ENCODE results near the gene SNX7. TPM values are rescaled to one million over a fixed set of nuclear protein-coding genes. Genes with fewer than 3 reads are reported as not detected.
A peak's percentile ranks its signal among the peaks of the same experiment; 100 is the strongest.

Gene SNX7
- total and polyA plus RNA-seq, 5 donors from 2014 or later: not detected

GRCh38 chr1:98749152-98749756 lies 87.7 kb downstream of the SNX7 start:
- Mint-ChIP-seq H3K36me3 (no peaks in the 10 kb centered on the region), H3K4me1 (no peaks in the 10 kb centered on the region), H3K9me3 (no peaks in the 10 kb centered on the region), H3K27me3 (peaks cover 12% of the 10 kb centered on the region), H3K27ac (no peak overlapping the region), H3K4me3 (no peak overlapping the region)
- H3K9me3 ChIP-seq (ENCODE audit: control insufficient read depth in 2 of 2, low read length in 2 of 2): no peaks in the 10 kb centered on the region
- no peaks in the 10 kb centered on the region for H3K27me3 ChIP-seq (ENCODE audit: control insufficient read depth, insufficient read depth, low read length)
- ATAC-seq (ENCODE audit: low read depth in 2 of 2) (no peak), DNase-seq (peak in 2 of 3 donors; percentile 20 to 31)
- H3K4me1 ChIP-seq (ENCODE audit: control insufficient read depth, insufficient read depth, low read length, poor library complexity, severe bottlenecking): no peaks in the 10 kb centered on the region
- H3K36me3 ChIP-seq (ENCODE audit: control insufficient read depth, insufficient read depth, low read length): no peaks in the 10 kb centered on the region
- H3K4me3 ChIP-seq (ENCODE audit: low read depth, low read length): no peak overlapping the region
- no peak overlapping the region for H3K27ac ChIP-seq (ENCODE audit: insufficient read depth, low read length, poor library complexity, severe bottlenecking)

GRCh38 chr1:98754176-98754575 lies 92.7 kb downstream of the SNX7 start:
- no peak overlapping the region for H3K4me3 ChIP-seq (ENCODE audit: low read depth, low read length)
- no peak overlapping the region for H3K4me3 Mint-ChIP-seq
- no peak overlapping the region for H3K27ac ChIP-seq (ENCODE audit: insufficient read depth, low read length, poor library complexity, severe bottlenecking)
- no peaks in the 10 kb centered on the region for H3K36me3 Mint-ChIP-seq
- no peaks in the 10 kb centered on the region for H3K9me3 Mint-ChIP-seq
- no peaks in the 10 kb centered on the region for H3K36me3 ChIP-seq (ENCODE audit: control insufficient read depth, insufficient read depth, low read length)
- H3K27me3 Mint-ChIP-seq: peaks cover 5% of the 10 kb centered on the region
- no peak overlapping the region for H3K27ac Mint-ChIP-seq
- ATAC-seq (ENCODE audit: low read depth in 2 of 2) (no peak), DNase-seq (no peak)
- H3K4me1 Mint-ChIP-seq: no peaks in the 10 kb centered on the region
- no peaks in the 10 kb centered on the region for H3K27me3 ChIP-seq (ENCODE audit: control insufficient read depth, insufficient read depth, low read length)
- no peaks in the 10 kb centered on the region for H3K9me3 ChIP-seq (ENCODE audit: control insufficient read depth in 2 of 2, low read length in 2 of 2)
- H3K4me1 ChIP-seq (ENCODE audit: control insufficient read depth, insufficient read depth, low read length, poor library complexity, severe bottlenecking): no peaks in the 10 kb centered on the region

- ATAC-seq (ENCODE audit: low read depth in 2 of 2) (no peak), DNase-seq (no peak)
- Mint-ChIP-seq H3K27ac (no peak overlapping the region), H3K4me1 (peaks cover 0 to 6% (median under 1%) of the 10 kb centered on the region in 4 donors), H3K27me3 (no peaks in the 10 kb centered on the region), H3K36me3 (no peaks in the 10 kb centered on the region), H3K9me3 (no peaks in the 10 kb centered on the region), H3K4me3 (no peak overlapping the region)
- Histone ChIP-seq H3K27ac (ENCODE audit: insufficient read depth, low read length, poor library complexity, severe bottlenecking) (no peak overlapping the region), H3K36me3 (ENCODE audit: control insufficient read depth, insufficient read depth, low read length) (no peaks in the 10 kb centered on the region), H3K4me1 (ENCODE audit: control insufficient read depth, insufficient read depth, low read length, poor library complexity, severe bottlenecking) (no peaks in the 10 kb centered on the region), H3K4me3 (ENCODE audit: low read depth, low read length) (no peak overlapping the region), H3K27me3 (ENCODE audit: control insufficient read depth, insufficient read depth, low read length) (no peaks in the 10 kb centered on the region), H3K9me3 (ENCODE audit: control insufficient read depth in 2 of 2, low read length in 2 of 2) (no peaks in the 10 kb centered on the region)
Observed at GRCh38 chr1:98761219-98761865, 99.8 kb downstream of the SNX7 start.

- ATAC-seq (ENCODE audit: low read depth in 2 of 2): no peak
- H3K4me1 ChIP-seq (ENCODE audit: control insufficient read depth, insufficient read depth, low read length, poor library complexity, severe bottlenecking): no peaks in the 10 kb centered on the region
- H3K27ac ChIP-seq (ENCODE audit: insufficient read depth, low read length, poor library complexity, severe bottlenecking): no peak overlapping the region
- no peaks in the 10 kb centered on the region for H3K27me3 ChIP-seq (ENCODE audit: control insufficient read depth, insufficient read depth, low read length)
- H3K4me1 Mint-ChIP-seq: peaks cover 0 to 6% (median under 1%) of the 10 kb centered on the region in 4 donors
- H3K4me3 ChIP-seq (ENCODE audit: low read depth, low read length): no peak overlapping the region
- DNase-seq: no peak
- H3K9me3 Mint-ChIP-seq: no peaks in the 10 kb centered on the region
- no peak overlapping the region for H3K4me3 Mint-ChIP-seq
- H3K36me3 ChIP-seq (ENCODE audit: control insufficient read depth, insufficient read depth, low read length): no peaks in the 10 kb centered on the region
- no peaks in the 10 kb centered on the region for H3K27me3 Mint-ChIP-seq
- no peak overlapping the region for H3K27ac Mint-ChIP-seq
- no peaks in the 10 kb centered on the region for H3K36me3 Mint-ChIP-seq
- no peaks in the 10 kb centered on the region for H3K9me3 ChIP-seq (ENCODE audit: control insufficient read depth in 2 of 2, low read length in 2 of 2)
Observed at GRCh38 chr1:98763488-98764150, 102.1 kb downstream of the SNX7 start.

GRCh38 chr1:98764485-98764884 lies 103.0 kb downstream of the SNX7 start:
- Mint-ChIP-seq H3K27ac (no peak overlapping the region), H3K36me3 (no peaks in the 10 kb centered on the region), H3K4me3 (no peak overlapping the region)

GRCh38 chr1:98766255-98766654 lies 104.7 kb downstream of the SNX7 start:
- Mint-ChIP-seq H3K27me3 (no peaks in the 10 kb centered on the region), H3K9me3 (no peaks in the 10 kb centered on the region), H3K4me3 (no peak overlapping the region), H3K36me3 (no peaks in the 10 kb centered on the region), H3K27ac (no peak overlapping the region), H3K4me1 (peaks cover 0 to 6% (median under 1%) of the 10 kb centered on the region in 4 donors)
- Histone ChIP-seq H3K27me3 (ENCODE audit: control insufficient read depth, insufficient read depth, low read length) (no peaks in the 10 kb centered on the region), H3K9me3 (ENCODE audit: control insufficient read depth in 2 of 2, low read length in 2 of 2) (no peaks in the 10 kb centered on the region), H3K4me1 (ENCODE audit: control insufficient read depth, insufficient read depth, low read length, poor library complexity, severe bottlenecking) (no peaks in the 10 kb centered on the region), H3K36me3 (ENCODE audit: control insufficient read depth, insufficient read depth, low read length) (no peaks in the 10 kb centered on the region), H3K27ac (ENCODE audit: insufficient read depth, low read length, poor library complexity, severe bottlenecking) (no peak overlapping the region), H3K4me3 (ENCODE audit: low read depth, low read length) (no peak overlapping the region)
- DNase-seq: no peak
- no peak for ATAC-seq (ENCODE audit: low read depth in 2 of 2)

More at GRCh38 chr1:98764485-98764884, 103.0 kb downstream of the SNX7 start:
- no peak for ATAC-seq (ENCODE audit: low read depth in 2 of 2)
- H3K4me1 ChIP-seq (ENCODE audit: control insufficient read depth, insufficient read depth, low read length, poor library complexity, severe bottlenecking): no peaks in the 10 kb centered on the region
- no peaks in the 10 kb centered on the region for H3K9me3 ChIP-seq (ENCODE audit: control insufficient read depth in 2 of 2, low read length in 2 of 2)
- H3K4me3 ChIP-seq (ENCODE audit: low read depth, low read length): no peak overlapping the region
- Mint-ChIP-seq H3K27me3 (no peaks in the 10 kb centered on the region), H3K4me1 (peaks cover 0 to 6% (median under 1%) of the 10 kb centered on the region in 4 donors), H3K9me3 (no peaks in the 10 kb centered on the region)
- no peaks in the 10 kb centered on the region for H3K36me3 ChIP-seq (ENCODE audit: control insufficient read depth, insufficient read depth, low read length)
- no peak overlapping the region for H3K27ac ChIP-seq (ENCODE audit: insufficient read depth, low read length, poor library complexity, severe bottlenecking)
- no peak for DNase-seq
- H3K27me3 ChIP-seq (ENCODE audit: control insufficient read depth, insufficient read depth, low read length): no peaks in the 10 kb centered on the region

GRCh38 chr1:98769162-98769561 lies 107.6 kb downstream of the SNX7 start:
- H3K27me3 ChIP-seq (ENCODE audit: control insufficient read depth, insufficient read depth, low read length): peaks cover 2% of the 10 kb centered on the region
- H3K36me3 Mint-ChIP-seq: no peaks in the 10 kb centered on the region
- no peaks in the 10 kb centered on the region for H3K4me1 Mint-ChIP-seq
- no peaks in the 10 kb centered on the region for H3K9me3 ChIP-seq (ENCODE audit: control insufficient read depth in 2 of 2, low read length in 2 of 2)
- H3K36me3 ChIP-seq (ENCODE audit: control insufficient read depth, insufficient read depth, low read length): no peaks in the 10 kb centered on the region
- H3K27me3 Mint-ChIP-seq: no peaks in the 10 kb centered on the region
- H3K9me3 Mint-ChIP-seq: no peaks in the 10 kb centered on the region
- H3K27ac ChIP-seq (ENCODE audit: insufficient read depth, low read length, poor library complexity, severe bottlenecking): no peak overlapping the region
- ATAC-seq (ENCODE audit: low read depth in 2 of 2): no peak
- H3K4me1 ChIP-seq (ENCODE audit: control insufficient read depth, insufficient read depth, low read length, poor library complexity, severe bottlenecking): no peaks in the 10 kb centered on the region
- H3K27ac Mint-ChIP-seq: no peak overlapping the region
- no peak for DNase-seq
- H3K4me3 Mint-ChIP-seq: no peak overlapping the region
- H3K4me3 ChIP-seq (ENCODE audit: low read depth, low read length): no peak overlapping the region

Measured in CD4-positive, CD25-positive, alpha-beta regulatory T cell (primary cell).